K562 (cell line): ENCODE data around the gene NTRK2. TPM values are rescaled to one million over a fixed set of nuclear protein-coding genes. Genes with fewer than 3 reads are reported as not detected.

Experiments
- ATAC-seq: fragments of 200-7000 bp; cut with Tn5 transposase; 3 replicates; pipeline ENCODE4 v1.9.1; 2020; ENCODE audit warnings: moderate library complexity
- BruUV-seq: library from RNA; stranded (reverse); fragments of 400-500 nt; replicated peaks from 2 replicates; lab custom pipeline; 2021; lab: Mats Ljungman, UMichigan
- CTCF ChIA-PET: fragments of 300-600 bp; formaldehyde crosslinking; extraction: SDS; loops from one replicate; lab custom pipeline; 2021; ENCODE audit warnings: low intra/inter-chr PET ratio; lab: Yijun Ruan, JAX
- POLR2A ChIA-PET: fragments of 300-600, 350-650 bp; sonication (Branson Sonifier 250); formaldehyde crosslinking; extraction: SDS; loops from one replicate; lab custom pipeline; 2021; ENCODE audit warnings: antibody characterized with exemption, inconsistent platforms; lab: Yijun Ruan, JAX
- DNase-seq, 4 experiments: peaks; one replicate each; pipeline versions ENCODE4 v3.0.0 to v3.0.0-alpha.2; 2011 to 2018; ENCODE audit warnings: low spot score in 3 of 4, mixed read lengths in 3 of 4; ENCODE audit errors: extremely low read depth in 1 of 4
- FAIRE-seq: peaks from 2 replicates; lab custom pipeline; 2011; peaks lifted over from hg19 to GRCh38; lab: Jason Lieb, UNC
- H2AFZ ChIP-seq: 2 replicates; pipeline ENCODE4 v1.6.0; 2011; ENCODE audit warnings: low read depth, low read length, control low read depth, inconsistent platforms
- H3K27ac ChIP-seq: fragments of 200-600 bp; 3 replicates; pipeline ENCODE4 v1.8.0; 2011; ENCODE audit warnings: low read depth, mild to moderate bottlenecking, control low read depth, inconsistent platforms, low read length, moderate library complexity, mixed read lengths; ENCODE audit errors: extremely low read depth
- H3K27me3 ChIP-seq, 2 experiments: fragments of 300-600 bp in 1 of 2; 2 replicates in 1 of 2; 3 replicates in 1 of 2; pipeline versions ENCODE4 v1.6.0 to v1.8.0; 2011; ENCODE audit warnings: inconsistent platforms in 2 of 2, low read length in 2 of 2, mild to moderate bottlenecking in 1 of 2, mixed read lengths in 1 of 2, moderate library complexity in 1 of 2; ENCODE audit not compliant: control insufficient read depth in 2 of 2, insufficient read depth in 2 of 2
- H3K36me3 ChIP-seq: fragments of 300-600 bp; 3 replicates; pipeline ENCODE4 v1.8.0; 2011; ENCODE audit warnings: mild to moderate bottlenecking, low read length, inconsistent platforms; ENCODE audit not compliant: control insufficient read depth, insufficient read depth
- H3K4me1 ChIP-seq, 2 experiments: fragments of 200-600 bp in 1 of 2; replicated peaks in 1 of 2; 2 replicates in 1 of 2; 3 replicates in 1 of 2; pipeline versions ENCODE4 v1.5.1 to v1.8.0; 2011; ENCODE audit warnings: inconsistent platforms in 2 of 2, low read length in 2 of 2, mild to moderate bottlenecking in 1 of 2, mixed read lengths in 1 of 2, moderate library complexity in 1 of 2; ENCODE audit not compliant: control insufficient read depth in 2 of 2, insufficient read depth in 2 of 2
- H3K4me2 ChIP-seq: 2 replicates; pipeline ENCODE4 v1.6.1; 2011; ENCODE audit warnings: low read length, control low read depth, inconsistent platforms, mixed read lengths; ENCODE audit not compliant: insufficient read depth
- H3K4me3 ChIP-seq: fragments of 200-600 bp; sonication (generic), shearing (Covaris generic); 2 replicates; pipeline ENCODE4 v1.5.1; 2016; ENCODE audit warnings: control low read depth, inconsistent platforms
- H3K79me2 ChIP-seq: fragments of 200-600 bp; 3 replicates; pipeline ENCODE4 v1.8.0; 2011; ENCODE audit warnings: low read length, inconsistent platforms; ENCODE audit not compliant: control insufficient read depth, insufficient read depth
- H3K9ac ChIP-seq, 2 experiments: 2 replicates each; pipeline versions ENCODE4 v1.6.0 to v1.6.1; 2011; ENCODE audit warnings: low read depth in 2 of 2, low read length in 2 of 2, control low read depth in 1 of 2, inconsistent platforms in 1 of 2, mild to moderate bottlenecking in 1 of 2, mixed read lengths in 1 of 2; ENCODE audit not compliant: insufficient read depth in 1 of 2
- H3K9me1 ChIP-seq: one replicate; pipeline ENCODE4 v1.6.0; 2011; ENCODE audit warnings: inconsistent platforms, mild to moderate bottlenecking, low read length, moderate library complexity; ENCODE audit not compliant: control insufficient read depth, insufficient read depth
- H3K9me3 ChIP-seq: replicated peaks from 2 replicates; pipeline ENCODE4 v1.5.1; 2011; ENCODE audit warnings: low read depth, low read length, inconsistent platforms; ENCODE audit not compliant: control insufficient read depth, insufficient read depth
- H4K20me1 ChIP-seq: replicated peaks from 2 replicates; pipeline ENCODE4 v1.6.1; 2011; ENCODE audit warnings: low read length, inconsistent platforms, mixed read lengths; ENCODE audit not compliant: control insufficient read depth, insufficient read depth
- ASH1L ChIP-seq: fragments of 450-650 bp; IDR thresholded peaks from 2 replicates; pipeline ENCODE4 v1.6.1; 2018; ENCODE audit warnings: borderline replicate concordance, mild to moderate bottlenecking, low read depth; ENCODE audit not compliant: partially characterized antibody
- CEBPB ChIP-seq: fragments of 450-650 bp; IDR thresholded peaks from 2 replicates; pipeline ENCODE4 v1.6.1; 2016; ENCODE audit warnings: missing genetic modification characterization, missing compliant biosample characterization
- HES1 ChIP-seq: fragments of 450-650 bp; IDR thresholded peaks from 2 replicates; pipeline ENCODE4 v1.6.1; 2016; ENCODE audit warnings: low read depth, mild to moderate bottlenecking, moderate library complexity
- NFIX ChIP-seq: fragments of 250-450 bp; sonication (Bioruptor Pico); IDR thresholded peaks from 2 replicates; pipeline ENCODE4 v1.4.0; 2020; ENCODE audit warnings: low read depth, mild to moderate bottlenecking, moderate library complexity
- THRA ChIP-seq: fragments of 450-650 bp; IDR thresholded peaks from 2 replicates; pipeline ENCODE4 v1.6.1; 2017; ENCODE audit warnings: mild to moderate bottlenecking, moderate library complexity
- ZNF764 ChIP-seq: fragments of 250-450 bp; sonication (Bioruptor Pico); IDR thresholded peaks from 2 replicates; pipeline ENCODE4 v1.4.0; 2020; ENCODE audit warnings: low read depth, mild to moderate bottlenecking, moderate library complexity
- ZNF830 ChIP-seq: fragments of 250-450 bp; sonication (Bioruptor Pico); IDR thresholded peaks from 2 replicates; pipeline ENCODE4 v1.5.0; 2021; ENCODE audit warnings: mild to moderate bottlenecking
- WGBS: fragments of 100-300 bp; shearing (Covaris generic); methylation state at CpG from one replicate; pipeline ENCODE4 v1.1.6; 2016; ENCODE audit warnings: low coverage, mixed read lengths; ENCODE audit not compliant: insufficient coverage; ENCODE audit errors: missing lambda C conversion rate; 5-methylcytosine and 5-hydroxymethylcytosine counted together
- in situ Hi-C: fragments of 300-500 bp; cut with MboI; formaldehyde crosslinking; loops from 4 replicates; pipeline ENCODE4 v1.15.0; 2018; ENCODE audit warnings: inconsistent platforms, mixed read lengths
- intact Hi-C: fragments of 100-400 bp; cut with micrococcal nuclease; formaldehyde crosslinking; loops from 2 replicates; pipeline ENCODE4 v1.14.2; 2022
- polyA plus RNA-seq, 8 experiments: library from polyadenylated mRNA; depleted of rRNA in 4 of 8; stranded (reverse) in 5 of 8; unstranded in 3 of 8; fragments of >200 nt; fragmentation: Nextera tagmentation in 2 of 8; fragmentation: Illumina TruSeq in 1 of 8; extraction: Ambion mirVana in 2 of 8; extraction: Trizol in 1 of 8; gene quantifications; 2 replicates each; pipeline versions ENCODE4 v1.2.1 to v1.2.3, GENCODE V29; 2011 to 2014; ENCODE audit warnings: inconsistent platforms in 1 of 8, missing spikeins in 1 of 8
- total RNA-seq, 7 experiments: library from RNA; depleted of rRNA in 6 of 7; stranded (reverse); fragments of >200 nt in 6 of 7; fragmentation: Illumina TruSeq in 2 of 7; extraction: Trizol in 2 of 7; gene quantifications; 2 replicates each; pipeline versions ENCODE4 v1.2.1 to v1.2.3, GENCODE V29; 2011 to 2021; ENCODE audit warnings: low replicate concordance in 1 of 7

NTRK2 gene
- total and polyA plus RNA-seq, 9 of the 15 experiments (the other 6 are each of a cell fraction or from before 2014, with no cell fraction given) = not detected

GRCh38 chr9:85004818-85005413 lies 335.4 kb downstream of the NTRK2 start:
- no peaks in the 10 kb centered on the region for H3K27me3 ChIP-seq
- FAIRE-seq (no peak), DNase-seq (no peak), ATAC-seq (no peak)
- in situ Hi-C loops (no loop called here), intact Hi-C loops (no loop called here)
- H3K9me3 ChIP-seq = no peaks in the 10 kb centered on the region
- 0% methylated on average over 3 of the region's 3 CpGs for WGBS
- H2AFZ ChIP-seq = no peak overlapping the region
- H4K20me1 ChIP-seq = no peaks in the 10 kb centered on the region
- no peak overlapping the region for H3K9ac ChIP-seq
- ChIA-PET CTCF (no interaction called here), POLR2A (no interaction called here)
- H3K9me1 ChIP-seq = no peaks in the 10 kb centered on the region
- no peak overlapping the region for H3K4me3 ChIP-seq
- no peaks in the 10 kb centered on the region for H3K79me2 ChIP-seq
- BruUV-seq = no TSS peak
- H3K36me3 ChIP-seq = no peaks in the 10 kb centered on the region
- no peak overlapping the region for H3K27ac ChIP-seq
- H3K4me1 ChIP-seq = no peaks in the 10 kb centered on the region
- no peak for TF ChIP-seq ZNF830
- TF ChIP-seq ZNF764 (CRISPR knock-in tag) = no peak
- no peak overlapping the region for H3K4me2 ChIP-seq

- no peak overlapping the region for H2AFZ ChIP-seq
- H4K20me1 ChIP-seq = no peaks in the 10 kb centered on the region
- no TSS peak for BruUV-seq
- TF ChIP-seq CEBPB (tag) = no peak
- TF ChIP-seq NFIX (CRISPR knock-in tag) = no peak
- TF ChIP-seq HES1 = no peak
- TF ChIP-seq THRA = no peak
- TF ChIP-seq ASH1L = no peak
- DNase-seq = no peak
- no peak overlapping the region for H3K27ac ChIP-seq
- POLR2A ChIA-PET = no interaction called here
- CTCF ChIA-PET = no interaction called here
- in situ Hi-C loops (no loop called here), intact Hi-C loops (no loop called here)
- no peaks in the 10 kb centered on the region for H3K27me3 ChIP-seq
- no peak overlapping the region for H3K4me3 ChIP-seq
- no peak overlapping the region for H3K4me2 ChIP-seq
- no peaks in the 10 kb centered on the region for H3K9me1 ChIP-seq
- no peak overlapping the region for H3K9ac ChIP-seq
- no peaks in the 10 kb centered on the region for H3K79me2 ChIP-seq
- H3K4me1 ChIP-seq = no peaks in the 10 kb centered on the region
- ATAC-seq = no peak
- no peaks in the 10 kb centered on the region for H3K9me3 ChIP-seq
- FAIRE-seq = no peak
- WGBS = 0% methylated on average over 1 of the region's 1 CpG
- no peaks in the 10 kb centered on the region for H3K36me3 ChIP-seq
These were observed 338.2 kb downstream of the NTRK2 start for GRCh38 chr9:85007748-85008147.
